T-helper 17 cell (primary cell): ENCODE results near the gene FUBP3. TPM values are rescaled to one million over a fixed set of nuclear protein-coding genes. Genes with fewer than 3 reads are reported as not detected.
A peak's percentile ranks its signal among the peaks of the same experiment; 100 is the strongest.

Source experiments
- ATAC-seq: fragments of 150-1000 bp; cut with Tn5 transposase; 2 replicates; pipeline ENCODE4 v1.10.0; 2021; ENCODE audit warnings: mild to moderate bottlenecking, moderate library complexity
- DNase-seq, 3 donors: peaks; one replicate each; pipeline versions ENCODE4 v3.0.0 to v3.0.0-alpha.2; 2020 to 2021
- H3K9me3 ChIP-seq: one replicate; pipeline ENCODE4 v1.7.0; 2013; ENCODE audit warnings: low read length, mild to moderate bottlenecking; ENCODE audit not compliant: control insufficient read depth, poor library complexity, severe bottlenecking
- H3K27ac Mint-ChIP-seq: one replicate; pipeline ENCODE4 v1.8.0; 2022; ENCODE audit warnings: mild to moderate bottlenecking, moderate library complexity, mixed read lengths
- H3K27me3 Mint-ChIP-seq: one replicate; pipeline ENCODE4 v1.8.0; 2022; ENCODE audit warnings: mixed read lengths
- H3K36me3 Mint-ChIP-seq: one replicate; pipeline ENCODE4 v1.8.0; 2022; ENCODE audit warnings: low read depth, mixed read lengths
- H3K4me1 Mint-ChIP-seq: one replicate; pipeline ENCODE4 v1.8.0; 2022; ENCODE audit warnings: mild to moderate bottlenecking, mixed read lengths
- H3K4me3 Mint-ChIP-seq: one replicate; pipeline ENCODE4 v1.8.0; 2022; ENCODE audit warnings: mild to moderate bottlenecking, moderate library complexity, mixed read lengths
- total RNA-seq, 4 donors: library from RNA in 2 of 4; stranded (reverse) in 2 of 4; gene quantifications; one replicate each; pipeline ENCODE4 v1.2.3 and lab custom pipeline; 2022 to 2026

The FUBP3 gene
- total RNA-seq, 2 donors from 2014 or later, result 30.6 to 33.6 TPM

DNA sequence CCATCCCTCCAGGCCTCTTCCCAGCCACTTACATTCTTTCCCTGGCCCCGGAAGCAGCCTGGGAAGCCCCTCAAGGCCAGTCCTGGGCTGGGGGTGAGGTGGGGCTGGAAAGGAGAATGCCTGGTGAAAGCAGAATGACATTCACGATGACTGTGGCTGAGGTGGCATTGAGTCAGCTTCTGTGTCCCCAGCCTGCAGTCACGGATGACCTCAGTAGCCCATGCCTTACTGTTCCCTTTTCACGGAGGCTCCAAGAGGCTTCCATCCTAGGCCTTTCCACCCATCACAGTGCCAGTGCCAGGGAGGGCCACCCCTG, 87.7 kb downstream of the FUBP3 start:
- no peaks in the 10 kb centered on the region for H3K9me3 ChIP-seq
- Mint-ChIP-seq H3K4me3 (no peak overlapping the region), H3K4me1 (peaks cover 20% of the 10 kb centered on the region), H3K27me3 (peaks cover 41% of the 10 kb centered on the region), H3K27ac (no peak overlapping the region), H3K36me3 (peaks cover 2% of the 10 kb centered on the region)
- no peak for DNase-seq
- ATAC-seq, result no peak

DNA sequence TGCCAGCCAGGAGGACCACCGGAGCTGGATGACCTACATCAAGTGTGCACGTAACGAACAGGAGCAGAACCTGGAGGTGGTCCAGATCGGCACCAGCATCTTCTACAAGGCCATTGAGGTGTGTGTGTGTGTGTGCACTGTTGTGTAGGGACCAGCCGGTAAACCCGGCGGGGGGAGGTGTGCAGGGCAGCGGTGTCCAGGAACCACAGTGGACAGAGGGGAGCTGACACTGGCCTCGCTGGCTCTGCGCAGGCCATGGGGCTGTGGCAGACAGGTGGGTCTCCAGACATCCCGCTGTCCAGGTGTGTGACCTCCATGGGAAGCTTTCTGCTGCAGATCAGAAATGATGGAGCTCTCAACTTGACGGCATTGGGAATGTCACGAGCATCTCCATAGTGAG, 88.8 kb downstream of the FUBP3 start:
- peaks cover 2% of the 10 kb centered on the region for H3K36me3 Mint-ChIP-seq
- H3K4me1 Mint-ChIP-seq, result peaks cover 16% of the 10 kb centered on the region
- no peak for DNase-seq
- no peaks in the 10 kb centered on the region for H3K9me3 ChIP-seq
- peaks cover 32% of the 10 kb centered on the region for H3K27me3 Mint-ChIP-seq
- no peak overlapping the region for H3K27ac Mint-ChIP-seq
- no peak for ATAC-seq
- no peak overlapping the region for H3K4me3 Mint-ChIP-seq

DNA sequence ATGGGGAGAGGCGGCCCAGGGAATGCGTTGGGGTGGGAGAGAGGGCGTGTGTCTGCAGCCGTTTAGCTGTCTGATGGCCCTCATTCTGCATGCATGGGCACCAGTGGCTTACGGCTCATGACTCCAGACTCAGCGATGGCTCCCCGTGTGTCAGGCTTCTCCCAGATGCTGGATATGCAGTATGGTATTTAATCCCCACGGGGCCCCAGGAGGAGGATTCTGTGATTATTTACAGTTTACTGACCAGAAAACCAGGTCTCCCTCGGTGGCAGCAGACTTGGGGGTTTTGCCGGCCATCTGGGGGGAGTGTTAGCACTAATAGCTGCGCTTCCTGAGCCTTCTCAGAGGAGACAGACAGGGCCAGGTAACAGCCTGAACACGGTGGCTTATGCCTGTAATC, 89.3 kb downstream of the FUBP3 start:
- peaks cover 31% of the 10 kb centered on the region for H3K27me3 Mint-ChIP-seq
- H3K27ac Mint-ChIP-seq, result no peak overlapping the region
- peaks cover 14% of the 10 kb centered on the region for H3K4me1 Mint-ChIP-seq
- no peak for DNase-seq
- peaks cover 2% of the 10 kb centered on the region for H3K36me3 Mint-ChIP-seq
- no peak overlapping the region for H3K4me3 Mint-ChIP-seq
- H3K9me3 ChIP-seq, result no peaks in the 10 kb centered on the region
- no peak for ATAC-seq

DNA sequence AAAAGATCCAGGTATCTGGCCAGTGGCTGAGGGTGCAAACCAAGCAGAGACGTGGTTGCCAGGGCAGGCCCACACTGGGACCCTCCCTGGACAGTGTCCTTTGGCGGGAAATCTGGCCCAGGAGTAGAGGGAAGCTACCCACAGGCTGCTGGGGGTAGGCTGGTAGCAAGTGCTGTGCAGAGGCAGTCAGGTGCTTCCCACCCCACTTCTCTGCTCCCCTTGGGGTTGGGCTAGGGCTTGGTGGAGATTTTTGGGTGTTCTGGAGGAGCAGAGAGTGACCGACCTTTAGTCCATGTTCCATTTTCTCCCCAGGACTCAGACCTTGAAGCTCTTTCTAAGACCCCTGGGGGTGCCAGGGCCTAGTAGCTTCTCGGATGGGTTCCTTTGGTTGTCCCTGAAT, 90.6 kb downstream of the FUBP3 start:
- Mint-ChIP-seq H3K4me1 (peaks cover 8% of the 10 kb centered on the region), H3K27ac (no peak overlapping the region), H3K27me3 (peaks cover 25% of the 10 kb centered on the region), H3K36me3 (peaks cover 2% of the 10 kb centered on the region), H3K4me3 (no peak overlapping the region)
- ATAC-seq (no peak), DNase-seq (no peak)
- H3K9me3 ChIP-seq, result no peaks in the 10 kb centered on the region

DNA sequence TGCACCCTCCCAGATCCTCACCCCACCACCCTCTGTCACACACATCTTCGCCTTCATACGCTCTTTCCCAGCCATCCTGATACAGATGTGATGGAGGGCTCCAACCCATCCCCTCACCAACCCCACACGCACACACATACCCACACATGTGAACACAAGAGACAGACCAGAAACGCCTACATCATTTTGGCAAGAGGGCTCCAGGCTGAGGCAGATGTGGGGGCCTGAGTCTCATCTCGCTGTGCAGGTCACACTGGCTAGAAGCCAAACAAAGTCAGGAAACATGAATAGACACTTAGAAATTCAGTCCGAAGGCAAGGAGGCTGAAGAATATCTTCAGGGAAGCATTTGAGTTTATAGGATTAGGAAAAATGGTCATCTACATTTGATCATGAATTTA, 91.3 kb downstream of the FUBP3 start:
- Mint-ChIP-seq H3K27me3 (peaks cover 21% of the 10 kb centered on the region), H3K36me3 (no peaks in the 10 kb centered on the region), H3K4me1 (peaks cover 4% of the 10 kb centered on the region), H3K4me3 (no peak overlapping the region), H3K27ac (no peak overlapping the region)
- DNase-seq, result no peak
- no peaks in the 10 kb centered on the region for H3K9me3 ChIP-seq
- no peak for ATAC-seq

DNA sequence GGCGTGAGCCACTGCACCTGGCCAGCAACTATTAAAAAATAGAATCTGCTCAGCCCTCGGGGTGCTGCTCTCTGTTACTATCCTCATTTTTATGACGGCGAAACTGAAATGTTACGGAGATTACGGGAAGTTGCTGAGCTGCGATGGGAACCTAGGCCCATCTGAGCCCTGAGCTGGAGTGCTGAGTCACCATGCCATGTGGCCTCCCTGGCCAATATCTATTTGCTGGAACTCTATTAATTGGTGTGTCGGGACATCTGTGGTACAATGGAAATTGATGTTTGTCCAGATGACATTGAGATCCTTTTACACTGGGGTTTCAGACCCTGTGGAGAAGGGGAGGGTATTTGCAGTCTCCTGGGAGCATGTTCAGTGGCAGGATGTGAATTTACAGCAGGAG, 93.1 kb downstream of the FUBP3 start:
- no peak overlapping the region for H3K27ac Mint-ChIP-seq
- no peaks in the 10 kb centered on the region for H3K36me3 Mint-ChIP-seq
- H3K27me3 Mint-ChIP-seq, result peaks cover 8% of the 10 kb centered on the region
- DNase-seq, result no peak
- H3K9me3 ChIP-seq, result no peaks in the 10 kb centered on the region
- H3K4me3 Mint-ChIP-seq, result no peak overlapping the region
- peaks cover 3% of the 10 kb centered on the region for H3K4me1 Mint-ChIP-seq
- ATAC-seq, result no peak

DNA sequence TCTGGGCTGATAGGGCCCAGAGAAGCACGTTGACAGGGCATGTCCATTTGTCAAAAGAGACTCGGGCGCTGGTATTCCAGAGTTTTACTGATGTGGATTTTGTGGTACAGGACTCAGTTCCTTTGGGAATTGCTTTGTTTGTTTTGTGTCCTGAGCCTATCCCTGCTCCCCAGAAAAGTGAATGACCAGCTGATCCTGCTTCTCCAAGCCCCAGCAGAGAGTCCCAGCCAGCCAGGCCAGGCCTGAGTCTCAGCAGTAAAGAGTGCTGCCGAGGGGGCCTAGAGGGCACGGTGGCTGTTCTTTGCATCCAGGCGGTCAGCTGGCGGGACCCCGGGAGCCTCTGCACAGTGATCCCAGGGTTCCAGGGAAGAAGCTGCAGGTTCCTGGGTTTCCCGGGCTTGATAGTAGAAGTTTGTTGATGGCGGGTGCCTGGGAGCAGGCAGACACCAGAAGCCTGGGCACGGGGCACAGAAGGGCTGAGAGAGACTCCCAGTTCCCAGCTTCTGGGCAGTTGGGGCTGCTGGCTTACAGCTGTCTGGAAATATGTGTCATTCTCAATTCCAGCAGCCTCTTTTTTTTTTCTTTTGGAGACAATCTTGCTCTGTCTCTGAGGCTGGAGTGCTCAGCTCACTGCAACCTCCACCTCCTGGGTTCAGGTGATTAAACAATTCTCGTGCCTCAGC, 93.7 kb downstream of the FUBP3 start:
- DNase-seq (no peak), ATAC-seq (no peak)
- no peaks in the 10 kb centered on the region for H3K36me3 Mint-ChIP-seq
- no peaks in the 10 kb centered on the region for H3K9me3 ChIP-seq
- H3K27ac Mint-ChIP-seq, result no peak overlapping the region
- no peak overlapping the region for H3K4me3 Mint-ChIP-seq
- peaks cover 4% of the 10 kb centered on the region for H3K27me3 Mint-ChIP-seq
- peaks cover 3% of the 10 kb centered on the region for H3K4me1 Mint-ChIP-seq

DNA sequence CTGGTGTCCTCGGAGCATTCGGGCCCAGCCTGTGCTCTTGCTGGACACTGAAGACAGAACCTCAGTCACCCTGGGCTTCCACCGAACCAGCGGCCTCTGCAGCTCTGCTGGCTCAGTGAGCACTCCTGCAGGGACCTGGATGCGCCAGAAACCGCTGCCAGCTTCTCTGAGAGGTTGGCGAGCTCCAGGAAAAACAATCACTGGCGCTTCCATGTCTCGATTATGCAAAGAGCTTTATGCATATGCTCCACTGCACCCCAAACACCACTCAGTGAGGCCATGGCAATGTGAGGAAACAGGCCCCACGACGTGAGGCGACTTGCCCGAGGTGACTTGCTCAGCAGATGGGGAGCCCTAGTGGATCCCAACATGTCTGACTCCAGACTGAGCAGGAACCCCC, 96.0 kb downstream of the FUBP3 start:
- no peak overlapping the region for H3K4me3 Mint-ChIP-seq
- no peaks in the 10 kb centered on the region for H3K36me3 Mint-ChIP-seq

DNA sequence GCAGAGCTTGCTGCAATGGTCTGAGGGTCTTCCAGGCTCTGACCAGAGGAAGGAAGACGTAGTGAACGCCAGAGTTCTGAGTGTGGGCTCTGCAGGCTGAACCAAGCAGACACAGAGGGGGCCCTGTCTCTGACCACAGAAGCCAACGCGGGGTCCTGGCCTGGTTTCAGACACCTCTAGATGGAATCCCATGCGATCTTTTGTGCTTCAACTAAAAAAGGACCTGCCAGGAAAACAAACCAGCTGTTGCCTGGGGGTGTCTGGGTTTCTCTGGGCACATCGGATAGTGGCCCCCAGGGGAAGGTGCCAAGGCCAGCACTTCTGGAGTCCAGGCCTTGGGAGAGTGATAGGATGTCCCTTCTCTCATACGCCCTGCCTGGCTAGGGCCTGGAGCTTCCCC, 97.9 kb downstream of the FUBP3 start:
- H3K4me3 Mint-ChIP-seq, result no peak overlapping the region
- H3K36me3 Mint-ChIP-seq, result no peaks in the 10 kb centered on the region
- no peak overlapping the region for H3K27ac Mint-ChIP-seq
- peaks cover 6% of the 10 kb centered on the region for H3K27me3 Mint-ChIP-seq
- H3K9me3 ChIP-seq, result no peaks in the 10 kb centered on the region
- DNase-seq, result no peak
- H3K4me1 Mint-ChIP-seq, result no peaks in the 10 kb centered on the region
- ATAC-seq, result no peak

More for the DNA sequence above, 96.0 kb downstream of the FUBP3 start:
- no peak overlapping the region for H3K27ac Mint-ChIP-seq
- peaks cover 6% of the 10 kb centered on the region for H3K27me3 Mint-ChIP-seq
- ATAC-seq (no peak), DNase-seq (no peak)
- no peaks in the 10 kb centered on the region for H3K9me3 ChIP-seq
- peaks cover 3% of the 10 kb centered on the region for H3K4me1 Mint-ChIP-seq

DNA sequence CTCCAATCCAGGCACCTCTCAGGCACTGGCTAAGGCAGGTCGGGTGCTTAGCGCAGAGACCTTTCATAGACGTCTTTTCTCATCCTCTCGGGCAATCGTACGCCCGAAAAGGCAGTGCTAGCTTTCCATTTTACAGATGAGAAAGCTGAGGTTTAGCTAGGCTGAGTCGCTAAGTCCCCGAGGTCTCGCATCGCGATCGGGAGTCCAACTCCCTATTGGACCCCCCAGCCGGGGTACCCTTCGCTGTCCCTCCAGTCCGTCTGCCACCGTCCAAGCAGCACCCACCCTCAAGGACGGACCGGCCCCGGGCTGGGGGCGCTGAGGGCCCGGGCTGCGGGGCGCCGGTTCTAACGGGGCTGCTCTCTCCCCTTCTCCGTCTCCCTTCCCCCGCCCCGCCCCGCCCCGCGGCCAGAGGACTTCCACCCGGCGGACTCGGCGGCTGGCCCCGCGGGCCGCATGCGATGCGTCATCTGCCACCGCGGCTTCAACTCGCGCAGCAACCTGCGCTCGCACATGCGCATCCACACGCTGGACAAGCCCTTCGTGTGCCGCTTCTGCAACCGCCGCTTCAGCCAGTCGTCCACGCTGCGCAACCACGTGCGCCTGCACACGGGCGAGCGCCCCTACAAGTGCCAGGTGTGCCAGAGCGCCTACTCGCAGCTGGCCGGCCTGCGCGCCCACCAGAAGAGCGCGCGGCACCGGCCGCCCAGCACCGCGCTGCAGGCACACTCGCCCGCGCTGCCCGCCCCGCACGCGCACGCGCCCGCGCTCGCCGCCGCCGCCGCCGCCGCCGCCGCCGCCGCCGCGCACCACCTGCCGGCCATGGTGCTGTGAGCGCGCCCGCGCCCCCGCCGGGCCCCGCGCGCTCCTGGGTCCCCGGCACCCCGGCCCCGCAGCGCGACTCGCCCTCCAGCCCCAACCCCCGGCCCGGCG, 101.7 kb downstream of the FUBP3 start:
- H3K9me3 ChIP-seq, result no peaks in the 10 kb centered on the region
- no peak overlapping the region for H3K27ac Mint-ChIP-seq
- DNase-seq, result peak in 2 of 3 donors; percentile 23 to 44
- peak; percentile 74 for ATAC-seq
- peak overlapping the region; percentile 61 for H3K4me3 Mint-ChIP-seq
- H3K4me1 Mint-ChIP-seq, result peaks cover 3% of the 10 kb centered on the region
- H3K27me3 Mint-ChIP-seq, result peaks cover 6% of the 10 kb centered on the region
- peaks cover 2% of the 10 kb centered on the region for H3K36me3 Mint-ChIP-seq

DNA sequence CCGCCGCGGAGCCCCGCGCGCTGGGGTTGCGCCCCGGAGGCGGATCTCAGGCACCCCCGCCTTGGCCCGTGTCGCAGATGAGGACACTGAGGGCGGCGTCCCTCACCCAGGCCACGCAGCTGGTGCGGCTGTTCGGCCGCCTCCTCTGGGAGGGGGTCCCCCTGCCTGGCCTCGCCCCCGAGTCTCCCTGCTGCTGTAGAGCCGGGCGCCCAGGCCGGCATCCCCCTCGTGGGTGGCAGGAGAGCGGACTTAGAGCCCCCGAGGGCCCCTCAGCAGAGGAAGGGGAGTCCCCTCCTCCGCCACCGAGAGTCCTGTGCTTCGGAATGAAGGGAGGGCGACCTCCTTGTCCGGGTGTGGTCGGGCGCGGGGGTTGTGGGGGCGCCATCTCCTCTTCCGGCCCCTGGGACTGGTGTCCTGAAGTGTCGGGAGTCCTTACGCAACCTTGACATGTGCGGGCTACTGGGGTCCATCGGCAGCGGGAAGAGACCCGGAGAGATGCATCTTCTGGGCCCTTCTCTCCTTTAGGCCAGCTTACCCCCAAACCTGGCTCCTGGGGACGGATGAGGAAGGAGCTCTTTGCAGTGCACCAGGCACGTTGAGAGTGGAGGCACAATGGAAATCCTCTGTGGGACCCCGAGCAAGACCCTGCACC, 102.5 kb downstream of the FUBP3 start:
- Mint-ChIP-seq H3K4me3 (peak overlapping the region; percentile 98), H3K27ac (peak overlapping the region; percentile 63), H3K36me3 (peaks cover 2% of the 10 kb centered on the region), H3K4me1 (peaks cover 3% of the 10 kb centered on the region), H3K27me3 (peaks cover 6% of the 10 kb centered on the region)
- DNase-seq, result no peak
- no peaks in the 10 kb centered on the region for H3K9me3 ChIP-seq
- peak; percentile 26 for ATAC-seq

DNA sequence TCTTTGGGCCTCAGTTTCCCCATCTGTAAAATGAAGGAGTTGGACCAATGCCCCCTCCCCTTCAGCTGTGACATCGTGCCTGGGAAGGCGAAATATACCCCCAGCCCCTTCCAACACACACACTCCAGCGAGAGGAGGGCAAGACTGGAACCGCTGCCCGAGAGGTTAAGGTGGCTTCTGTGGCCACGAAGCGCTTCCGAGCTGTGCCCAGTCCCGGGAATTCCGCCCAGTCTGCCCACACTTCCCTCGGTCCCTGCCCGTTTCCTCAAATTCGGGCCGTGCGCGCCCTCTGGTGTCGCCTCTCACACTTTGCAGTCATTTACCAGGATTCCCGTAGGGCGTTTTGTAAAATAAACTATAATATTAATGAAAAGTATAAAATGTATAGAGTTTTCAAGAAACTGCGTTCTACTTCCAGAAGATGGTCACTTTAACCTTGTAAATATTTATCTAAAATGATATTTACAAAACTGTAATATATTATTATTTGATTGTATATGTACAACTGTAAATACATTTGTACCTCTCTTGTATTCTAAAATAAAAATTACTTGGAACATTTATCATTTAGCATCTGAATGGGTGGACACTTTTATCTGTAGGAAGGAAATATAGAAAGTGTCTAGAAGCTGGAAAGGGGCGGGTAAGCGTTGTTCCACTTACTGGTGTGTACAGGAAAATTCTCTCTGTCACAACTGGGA, 103.2 kb downstream of the FUBP3 start:
- H3K4me3 Mint-ChIP-seq, result peak overlapping the region; percentile 98
- peaks cover 6% of the 10 kb centered on the region for H3K27me3 Mint-ChIP-seq
- peak; percentile 39 to 52 (median 43) for DNase-seq
- H3K9me3 ChIP-seq, result no peaks in the 10 kb centered on the region
- ATAC-seq, result peak; percentile 48
- H3K4me1 Mint-ChIP-seq, result peaks cover 5% of the 10 kb centered on the region
- peaks cover 2% of the 10 kb centered on the region for H3K36me3 Mint-ChIP-seq
- peak overlapping the region; percentile 63 for H3K27ac Mint-ChIP-seq

DNA sequence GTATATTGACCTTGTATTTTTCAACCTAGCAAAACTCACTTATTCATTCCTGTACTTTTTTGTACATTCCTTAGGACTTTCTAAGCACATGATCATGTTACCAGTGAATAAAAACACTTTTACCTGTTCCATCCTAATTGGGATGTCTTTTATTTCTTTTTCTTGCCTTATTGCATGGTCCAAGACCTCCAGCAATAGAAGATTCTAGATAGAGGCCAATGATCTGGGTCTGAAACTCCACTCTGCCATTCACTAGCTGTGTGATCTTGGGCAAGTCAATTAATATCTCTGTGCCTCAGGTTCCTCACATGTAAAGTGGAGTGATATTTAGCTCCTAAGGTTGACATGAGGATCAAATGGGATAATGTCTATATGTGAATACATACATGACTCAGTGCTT, 105.7 kb downstream of the FUBP3 start:
- no peak for ATAC-seq
- H3K4me3 Mint-ChIP-seq, result no peak overlapping the region
- DNase-seq, result no peak

More for the DNA sequence above, 105.7 kb downstream of the FUBP3 start:
- H3K9me3 ChIP-seq, result no peaks in the 10 kb centered on the region
- Mint-ChIP-seq H3K27ac (peak overlapping the region; percentile 32), H3K36me3 (peaks cover 2% of the 10 kb centered on the region), H3K27me3 (no peaks in the 10 kb centered on the region), H3K4me1 (peaks cover 21% of the 10 kb centered on the region)
